RWPE2 (cell line): ENCODE data around the gene RPA1.

ENCODE experiments used
- ATAC-seq: fragments of 200-7000 bp; cut with Tn5 transposase; 3 replicates; pipeline ENCODE4 v1.9.1; 2021; ENCODE audit warnings: low read depth
- DNase-seq: peaks from one replicate; pipeline ENCODE4 v3.0.0-alpha.2; 2020; ENCODE audit warnings: low spot score
- H3K27ac ChIP-seq: fragments of 450-650 bp; 2 replicates; pipeline ENCODE4 v1.5.1; 2017; ENCODE audit warnings: mild to moderate bottlenecking; ENCODE audit not compliant: poor library complexity, severe bottlenecking
- H3K27me3 ChIP-seq: fragments of 250-450 bp; sonication (Bioruptor Pico); 2 replicates; pipeline ENCODE4 v1.5.1; 2021; ENCODE audit warnings: mild to moderate bottlenecking, moderate library complexity; ENCODE audit not compliant: insufficient read depth, poor library complexity, severe bottlenecking
- H3K36me3 ChIP-seq: fragments of 250-450 bp; sonication (Bioruptor Pico); 2 replicates; pipeline ENCODE4 v1.5.1; 2020; ENCODE audit warnings: low read depth, mild to moderate bottlenecking, moderate library complexity
- H3K4me1 ChIP-seq: fragments of 250-450 bp; sonication (Bioruptor Pico); 2 replicates; pipeline ENCODE4 v1.5.1; 2021; ENCODE audit warnings: mild to moderate bottlenecking, moderate library complexity; ENCODE audit not compliant: insufficient read depth, poor library complexity, severe bottlenecking
- H3K4me3 ChIP-seq: fragments of 250-450 bp; sonication (Bioruptor Pico); 2 replicates; pipeline ENCODE4 v1.5.1; 2021; ENCODE audit warnings: mild to moderate bottlenecking, moderate library complexity; ENCODE audit not compliant: severe bottlenecking
- H3K9me3 ChIP-seq: fragments of 250-450 bp; sonication (Bioruptor Pico); 2 replicates; pipeline ENCODE4 v1.5.1; 2021; ENCODE audit warnings: mild to moderate bottlenecking, moderate library complexity; ENCODE audit not compliant: severe bottlenecking
- TF ChIP-seq, protein P1 (sequence below): fragments of 450-650 bp; IDR thresholded peaks from one replicate; pipeline ENCODE4 v1.5.1; 2017; ENCODE audit warnings: mild to moderate bottlenecking, moderate library complexity; ENCODE audit not compliant: poor library complexity, severe bottlenecking

The RPA1 gene

DNA sequence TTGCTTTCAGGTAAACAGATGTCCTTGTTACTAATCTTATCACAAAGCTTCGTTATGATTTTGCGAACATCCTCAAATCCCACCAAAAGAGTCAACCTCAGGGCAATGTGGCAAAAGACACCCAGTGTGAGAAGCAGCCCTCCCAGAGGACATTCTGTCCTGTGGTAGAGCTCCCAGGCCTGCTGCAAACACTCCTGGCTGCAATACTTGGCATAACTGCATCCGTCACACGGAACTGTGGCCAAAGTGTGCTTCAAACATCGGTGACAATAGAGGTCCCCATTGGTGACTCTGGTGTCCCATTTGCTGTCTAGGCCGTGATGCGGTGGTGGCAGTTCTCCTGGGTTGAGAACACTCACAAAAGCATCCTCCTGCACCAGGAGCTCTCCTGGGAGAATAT lies 29.6 kb upstream of the RPA1 start:
- no peaks in the 10 kb centered on the region for H3K9me3 ChIP-seq
- no peak overlapping the region for H3K4me3 ChIP-seq
- no peak for ATAC-seq
- DNase-seq = no peak
- peaks cover 76% of the 10 kb centered on the region for H3K36me3 ChIP-seq
- no peaks in the 10 kb centered on the region for H3K27me3 ChIP-seq
- TF ChIP-seq, protein P1, sequence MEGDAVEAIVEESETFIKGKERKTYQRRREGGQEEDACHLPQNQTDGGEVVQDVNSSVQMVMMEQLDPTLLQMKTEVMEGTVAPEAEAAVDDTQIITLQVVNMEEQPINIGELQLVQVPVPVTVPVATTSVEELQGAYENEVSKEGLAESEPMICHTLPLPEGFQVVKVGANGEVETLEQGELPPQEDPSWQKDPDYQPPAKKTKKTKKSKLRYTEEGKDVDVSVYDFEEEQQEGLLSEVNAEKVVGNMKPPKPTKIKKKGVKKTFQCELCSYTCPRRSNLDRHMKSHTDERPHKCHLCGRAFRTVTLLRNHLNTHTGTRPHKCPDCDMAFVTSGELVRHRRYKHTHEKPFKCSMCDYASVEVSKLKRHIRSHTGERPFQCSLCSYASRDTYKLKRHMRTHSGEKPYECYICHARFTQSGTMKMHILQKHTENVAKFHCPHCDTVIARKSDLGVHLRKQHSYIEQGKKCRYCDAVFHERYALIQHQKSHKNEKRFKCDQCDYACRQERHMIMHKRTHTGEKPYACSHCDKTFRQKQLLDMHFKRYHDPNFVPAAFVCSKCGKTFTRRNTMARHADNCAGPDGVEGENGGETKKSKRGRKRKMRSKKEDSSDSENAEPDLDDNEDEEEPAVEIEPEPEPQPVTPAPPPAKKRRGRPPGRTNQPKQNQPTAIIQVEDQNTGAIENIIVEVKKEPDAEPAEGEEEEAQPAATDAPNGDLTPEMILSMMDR = no peak
- H3K4me1 ChIP-seq = no peaks in the 10 kb centered on the region
- no peak overlapping the region for H3K27ac ChIP-seq

DNA sequence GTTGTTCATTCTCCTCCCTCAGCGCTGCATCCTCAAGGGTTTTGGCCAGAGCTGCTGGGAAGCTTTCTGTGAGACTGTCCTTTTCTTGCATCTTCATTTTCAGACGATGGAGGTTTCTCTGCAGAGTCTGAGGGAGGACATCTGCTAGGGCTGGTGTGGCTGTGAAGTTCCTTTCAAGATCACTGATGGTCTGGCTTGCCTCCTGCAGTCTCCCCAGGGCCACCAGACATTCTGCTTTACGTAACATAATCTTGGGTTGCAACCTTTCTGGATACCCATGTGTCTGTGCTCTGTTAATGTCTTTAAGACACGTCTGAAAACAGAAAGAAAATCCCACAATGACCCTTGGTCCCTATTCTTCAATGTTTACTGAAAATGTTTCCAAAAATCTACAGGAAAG lies 29.1 kb upstream of the RPA1 start:
- Histone ChIP-seq H3K9me3 (no peaks in the 10 kb centered on the region), H3K36me3 (peaks cover 77% of the 10 kb centered on the region), H3K27me3 (no peaks in the 10 kb centered on the region), H3K4me3 (no peak overlapping the region), H3K4me1 (no peaks in the 10 kb centered on the region), H3K27ac (no peak overlapping the region)
- ATAC-seq = no peak
- no peak for DNase-seq
- TF ChIP-seq, protein P1 = no peak

DNA sequence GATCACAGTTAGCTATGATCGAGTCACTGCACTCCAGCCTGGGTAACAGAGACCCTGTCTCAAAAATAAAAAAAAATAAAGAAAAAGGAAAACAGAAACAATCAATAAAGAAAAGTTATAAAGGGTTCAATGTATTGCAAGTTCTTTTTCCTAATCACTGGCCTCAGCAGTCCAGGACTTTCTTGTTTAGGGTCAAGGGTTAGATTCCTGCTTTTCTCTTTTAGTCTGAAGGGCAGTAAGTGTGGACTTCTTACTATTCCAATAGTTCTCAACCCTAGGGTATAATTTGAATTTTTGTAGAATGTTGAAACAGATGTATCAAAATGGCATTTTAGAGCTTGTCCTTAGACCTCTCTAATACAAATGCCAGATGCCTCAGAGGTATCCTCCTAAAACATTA lies 27.4 kb upstream of the RPA1 start:
- TF ChIP-seq, protein P1 = no peak
- ATAC-seq (no peak), DNase-seq (no peak)
- H3K36me3 ChIP-seq = peaks cover 77% of the 10 kb centered on the region
- H3K27me3 ChIP-seq = no peaks in the 10 kb centered on the region
- no peak overlapping the region for H3K27ac ChIP-seq
- no peak overlapping the region for H3K4me3 ChIP-seq
- no peaks in the 10 kb centered on the region for H3K4me1 ChIP-seq
- H3K9me3 ChIP-seq = no peaks in the 10 kb centered on the region

DNA sequence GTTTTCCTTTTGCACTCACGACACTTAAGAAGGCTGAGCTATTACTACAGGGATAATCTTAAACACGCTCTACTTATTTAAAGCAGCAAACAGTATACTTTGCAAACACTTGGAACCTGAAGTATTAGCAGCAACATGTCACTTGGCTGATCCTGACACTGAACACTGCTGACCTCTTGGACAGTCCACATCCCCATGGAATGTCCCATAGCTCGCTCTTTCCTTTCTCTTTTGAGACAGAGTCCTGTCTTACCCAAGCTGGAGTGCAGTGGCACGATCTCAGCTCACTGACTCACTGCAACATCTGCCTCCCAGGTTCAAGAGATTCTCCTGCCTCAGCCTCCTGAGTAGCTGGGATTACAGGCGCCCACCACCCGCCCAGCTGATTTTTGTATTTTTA lies 26.5 kb upstream of the RPA1 start:
- Histone ChIP-seq H3K36me3 (peaks cover 73% of the 10 kb centered on the region), H3K27me3 (no peaks in the 10 kb centered on the region), H3K4me1 (no peaks in the 10 kb centered on the region), H3K27ac (no peak overlapping the region), H3K9me3 (no peaks in the 10 kb centered on the region), H3K4me3 (no peak overlapping the region)
- no peak for DNase-seq
- no peak for ATAC-seq
- TF ChIP-seq, protein P1 = no peak

DNA sequence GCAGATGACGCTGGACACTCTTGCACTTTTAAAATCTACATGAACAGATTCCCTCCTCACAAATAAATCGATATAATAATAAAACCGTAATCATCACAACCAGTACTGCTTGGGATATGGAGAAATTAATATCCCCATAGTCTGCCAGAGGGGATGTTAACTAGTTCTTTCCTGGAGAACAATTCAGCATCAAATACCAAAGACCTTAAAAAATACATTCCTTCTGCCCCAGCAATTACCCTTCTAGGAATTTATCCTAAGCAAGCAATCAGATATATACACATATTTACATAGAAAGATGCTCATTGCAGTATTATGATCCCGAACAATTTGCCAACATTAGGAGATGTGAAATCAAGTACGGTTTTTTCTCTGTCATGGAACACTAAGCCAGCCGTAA lies 21.9 kb upstream of the RPA1 start:
- no peaks in the 10 kb centered on the region for H3K4me1 ChIP-seq
- no peaks in the 10 kb centered on the region for H3K27me3 ChIP-seq
- DNase-seq (no peak), ATAC-seq (no peak)
- H3K27ac ChIP-seq = no peak overlapping the region
- no peaks in the 10 kb centered on the region for H3K9me3 ChIP-seq
- no peak overlapping the region for H3K4me3 ChIP-seq
- H3K36me3 ChIP-seq = peaks cover 53% of the 10 kb centered on the region
- TF ChIP-seq, protein P1 = no peak
